ENCODE data around the gene DYNC2H1. TPM values are rescaled to one million over a fixed set of nuclear protein-coding genes. Genes with fewer than 3 reads are reported as not detected.

The DYNC2H1 gene
- total RNA-seq, 1 experiment from 2014 or later: 44.0 TPM

- no peak overlapping the region for H3K27ac ChIP-seq (ENCODE audit: low read depth, low read length, poor library complexity, severe bottlenecking)
- CTCF ChIA-PET: no interaction called here
- BruUV-seq (replicated peaks): no TSS peak
These were observed 74.9 kb downstream of the DYNC2H1 start for GRCh38 chr11:103183981-103184611.

GRCh38 chr11:103202048-103202651 is 92.9 kb downstream of the DYNC2H1 start:
- peak; percentile 88 for TF ChIP-seq CTCF (conservative IDR thresholded peaks at IDR 0.05; ENCODE audit: low read depth, low read length)
- TF ChIP-seq EZH2 (IDR thresholded peaks at IDR 0.05; ENCODE audit: borderline replicate concordance, low read depth, low read length, poor library complexity, severe bottlenecking): no peak
- BruUV-seq (replicated peaks): no TSS peak
- H3K27ac ChIP-seq (ENCODE audit: low read depth, low read length, poor library complexity, severe bottlenecking): no peak overlapping the region

More at GRCh38 chr11:103183981-103184611, 74.9 kb downstream of the DYNC2H1 start:
- no peak overlapping the region for H3K4me3 ChIP-seq (ENCODE audit: low read depth, low read length, poor library complexity, severe bottlenecking)
- H3K9me3 ChIP-seq (ENCODE audit: low read depth, low read length, poor library complexity, severe bottlenecking): no peaks in the 10 kb centered on the region
- H3K27me3 ChIP-seq (replicated peaks; ENCODE audit: insufficient read depth, low read depth, low read length, poor library complexity): no peaks in the 10 kb centered on the region
- no peaks in the 10 kb centered on the region for H3K4me1 ChIP-seq (ENCODE audit: insufficient read depth, low read length, poor library complexity, severe bottlenecking)
- DNase-seq (ENCODE audit: low spot score): no peak
- no peaks in the 10 kb centered on the region for H3K36me3 ChIP-seq (ENCODE audit: insufficient read depth, low read length, poor library complexity, severe bottlenecking)
- POLR2A ChIA-PET (ENCODE audit: low non-redundant PET): no interaction called here
- TF ChIP-seq CTCF (conservative IDR thresholded peaks at IDR 0.05; ENCODE audit: low read depth, low read length): no peak
- TF ChIP-seq EZH2 (IDR thresholded peaks at IDR 0.05; ENCODE audit: borderline replicate concordance, low read depth, low read length, poor library complexity, severe bottlenecking): no peak
- intact Hi-C loops (cut with micrococcal nuclease; ENCODE audit: unreplicated experiment): no loop called here

GRCh38 chr11:103210543-103210942 is 101.3 kb downstream of the DYNC2H1 start:
- Histone ChIP-seq H3K9me3 (ENCODE audit: low read depth, low read length, poor library complexity, severe bottlenecking) (no peaks in the 10 kb centered on the region), H3K4me3 (ENCODE audit: low read depth, low read length, poor library complexity, severe bottlenecking) (no peak overlapping the region), H3K36me3 (ENCODE audit: insufficient read depth, low read length, poor library complexity, severe bottlenecking) (peaks cover 6% of the 10 kb centered on the region), H3K27me3 (replicated peaks; ENCODE audit: insufficient read depth, low read depth, low read length, poor library complexity) (no peaks in the 10 kb centered on the region), H3K27ac (ENCODE audit: low read depth, low read length, poor library complexity, severe bottlenecking) (no peak overlapping the region), H3K4me1 (ENCODE audit: insufficient read depth, low read length, poor library complexity, severe bottlenecking) (no peaks in the 10 kb centered on the region)
- DNase-seq (ENCODE audit: low spot score): no peak
- ChIA-PET CTCF (no interaction called here), POLR2A (ENCODE audit: low non-redundant PET) (no interaction called here)
- TF ChIP-seq EZH2 (IDR thresholded peaks at IDR 0.05; ENCODE audit: borderline replicate concordance, low read depth, low read length, poor library complexity, severe bottlenecking): no peak
- no peak for TF ChIP-seq CTCF (conservative IDR thresholded peaks at IDR 0.05; ENCODE audit: low read depth, low read length)
- intact Hi-C loops (cut with micrococcal nuclease; ENCODE audit: unreplicated experiment): no loop called here
- no TSS peak for BruUV-seq (replicated peaks)

More at GRCh38 chr11:103202048-103202651, 92.9 kb downstream of the DYNC2H1 start:
- H3K4me3 ChIP-seq (ENCODE audit: low read depth, low read length, poor library complexity, severe bottlenecking): no peak overlapping the region
- ChIA-PET POLR2A (ENCODE audit: low non-redundant PET) (interaction anchor here (0.7 kb wide), 1 partner anchor 13 kb away, joined by 3 read pairs; no protein-coding TSS in a partner anchor), CTCF (interaction anchor here (0.7 to 0.8 kb wide), 2 partner anchors 399 to 401 kb away, joined by 3 read pairs; no protein-coding TSS in a partner anchor)
- H3K9me3 ChIP-seq (ENCODE audit: low read depth, low read length, poor library complexity, severe bottlenecking): no peaks in the 10 kb centered on the region
- H3K4me1 ChIP-seq (ENCODE audit: insufficient read depth, low read length, poor library complexity, severe bottlenecking): no peaks in the 10 kb centered on the region
- intact Hi-C loops (cut with micrococcal nuclease; ENCODE audit: unreplicated experiment): loop anchor here (1.0 to 10.0 kb wide), 2 partner anchors 399 to 953 kb away; no protein-coding TSS in a partner anchor
- H3K36me3 ChIP-seq (ENCODE audit: insufficient read depth, low read length, poor library complexity, severe bottlenecking): peaks cover 14% of the 10 kb centered on the region
- no peaks in the 10 kb centered on the region for H3K27me3 ChIP-seq (replicated peaks; ENCODE audit: insufficient read depth, low read depth, low read length, poor library complexity)
- DNase-seq (ENCODE audit: low spot score): peak; percentile 70

All from A673 (cell line).